CD1c-positive myeloid dendritic cell (primary cell): ENCODE results near the gene EGLN1.

Experiments used
- DNase-seq: peaks from one replicate; pipeline ENCODE4 v3.0.0-alpha.2; 2016; ENCODE audit errors: extremely low spot score

The EGLN1 gene

GRCh38 chr1:231332761-231333160 is 89.3 kb downstream of the EGLN1 start:
- DNase-seq, result no peak

- no peak for DNase-seq
These were observed 92.6 kb downstream of the EGLN1 start for GRCh38 chr1:231329483-231329882.

GRCh38 chr1:231327617-231328016 is 94.5 kb downstream of the EGLN1 start:
- DNase-seq, result no peak

- DNase-seq, result no peak
These were observed 95.8 kb downstream of the EGLN1 start for GRCh38 chr1:231326248-231326647.

- no peak for DNase-seq
These were observed 97.4 kb downstream of the EGLN1 start for GRCh38 chr1:231324660-231325059.

- no peak for DNase-seq
These were observed 99.1 kb downstream of the EGLN1 start for GRCh38 chr1:231322880-231323530.

- no peak for DNase-seq
These were observed 103.0 kb downstream of the EGLN1 start for GRCh38 chr1:231319080-231319479.

- DNase-seq, result no peak
These were observed 103.5 kb downstream of the EGLN1 start for GRCh38 chr1:231318568-231318967.

GRCh38 chr1:231318015-231318355 is 104.1 kb downstream of the EGLN1 start:
- DNase-seq, result no peak

- DNase-seq, result no peak
These were observed 104.6 kb downstream of the EGLN1 start for GRCh38 chr1:231317306-231318014.

GRCh38 chr1:231315887-231316286 is 106.2 kb downstream of the EGLN1 start:
- peak; percentile 50 for DNase-seq
